ENCODE measurements around the gene AP1G1.

AP1G1 gene

DNA sequence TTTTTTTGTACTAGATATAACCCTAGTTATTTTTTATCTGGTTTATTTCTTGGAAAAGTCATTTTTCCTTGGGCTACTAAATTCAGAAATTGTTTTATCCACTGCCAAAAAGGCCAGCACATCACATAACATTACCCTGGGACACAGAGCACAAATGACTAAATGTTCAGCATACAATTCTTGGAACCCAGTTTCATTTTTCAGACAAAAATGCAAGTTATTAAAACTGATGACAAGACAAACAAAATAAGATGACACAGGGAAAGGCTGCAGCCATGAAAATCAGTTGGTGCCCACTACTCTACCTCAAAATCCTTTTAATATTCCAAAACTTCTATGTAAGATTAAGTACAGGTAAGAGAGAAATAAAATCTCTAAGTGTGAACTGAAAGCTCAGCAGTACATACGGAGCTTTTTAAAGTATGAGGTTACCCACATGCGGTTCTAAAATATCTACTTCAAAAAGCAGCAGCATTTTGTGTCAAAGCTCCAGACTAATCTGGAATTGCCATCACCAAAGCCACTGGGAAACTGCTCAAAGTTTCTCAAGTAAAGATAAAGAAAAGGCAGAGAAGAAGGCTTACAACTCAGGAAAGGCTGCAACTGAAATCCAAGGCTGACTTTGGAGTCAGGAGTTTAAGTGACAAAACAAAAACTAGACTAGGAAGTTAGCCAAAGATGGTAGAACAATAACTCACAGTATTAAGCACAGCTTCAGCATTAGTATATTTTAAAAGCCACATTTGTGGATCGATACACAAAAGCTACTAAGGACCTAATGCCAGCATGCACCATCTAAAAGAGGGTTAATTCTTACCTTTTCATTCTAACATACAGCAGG lies 41.4 kb downstream of the AP1G1 start:
- H3K27ac ChIP-seq, result peak overlapping the region; percentile 66
- H4K20me1 ChIP-seq (ENCODE audit: insufficient read depth), result no peaks in the 10 kb centered on the region
- H3K4me3 ChIP-seq (IDR thresholded peaks at IDR 0.05; ENCODE audit: insufficient read depth, low read depth, low read length), result no peak overlapping the region
- H3K27me3 ChIP-seq (ENCODE audit: insufficient read depth, low read depth), result no peaks in the 10 kb centered on the region
- H3K9ac ChIP-seq, result peak overlapping the region; percentile 17; the same call in 1 of the 2 replicates
- H3K4me1 ChIP-seq (ENCODE audit: low read depth, poor library complexity, severe bottlenecking), result peaks cover 16% of the 10 kb centered on the region
- H2AFZ ChIP-seq (ENCODE audit: low read depth), result no peak overlapping the region
- H3K4me2 ChIP-seq, result peak overlapping the region; percentile 55
- H3K36me3 ChIP-seq (ENCODE audit: insufficient read depth), result no peaks in the 10 kb centered on the region; the same call in 1 of the 2 replicates
- TF ChIP-seq, protein P1, sequence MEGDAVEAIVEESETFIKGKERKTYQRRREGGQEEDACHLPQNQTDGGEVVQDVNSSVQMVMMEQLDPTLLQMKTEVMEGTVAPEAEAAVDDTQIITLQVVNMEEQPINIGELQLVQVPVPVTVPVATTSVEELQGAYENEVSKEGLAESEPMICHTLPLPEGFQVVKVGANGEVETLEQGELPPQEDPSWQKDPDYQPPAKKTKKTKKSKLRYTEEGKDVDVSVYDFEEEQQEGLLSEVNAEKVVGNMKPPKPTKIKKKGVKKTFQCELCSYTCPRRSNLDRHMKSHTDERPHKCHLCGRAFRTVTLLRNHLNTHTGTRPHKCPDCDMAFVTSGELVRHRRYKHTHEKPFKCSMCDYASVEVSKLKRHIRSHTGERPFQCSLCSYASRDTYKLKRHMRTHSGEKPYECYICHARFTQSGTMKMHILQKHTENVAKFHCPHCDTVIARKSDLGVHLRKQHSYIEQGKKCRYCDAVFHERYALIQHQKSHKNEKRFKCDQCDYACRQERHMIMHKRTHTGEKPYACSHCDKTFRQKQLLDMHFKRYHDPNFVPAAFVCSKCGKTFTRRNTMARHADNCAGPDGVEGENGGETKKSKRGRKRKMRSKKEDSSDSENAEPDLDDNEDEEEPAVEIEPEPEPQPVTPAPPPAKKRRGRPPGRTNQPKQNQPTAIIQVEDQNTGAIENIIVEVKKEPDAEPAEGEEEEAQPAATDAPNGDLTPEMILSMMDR (conservative IDR thresholded peaks at IDR 0.05; ENCODE audit: low read depth, low read length), result no peak
- H3K79me2 ChIP-seq (ENCODE audit: insufficient read depth, low read depth), result no peaks in the 10 kb centered on the region; the same call in 1 of the 2 replicates

DNA sequence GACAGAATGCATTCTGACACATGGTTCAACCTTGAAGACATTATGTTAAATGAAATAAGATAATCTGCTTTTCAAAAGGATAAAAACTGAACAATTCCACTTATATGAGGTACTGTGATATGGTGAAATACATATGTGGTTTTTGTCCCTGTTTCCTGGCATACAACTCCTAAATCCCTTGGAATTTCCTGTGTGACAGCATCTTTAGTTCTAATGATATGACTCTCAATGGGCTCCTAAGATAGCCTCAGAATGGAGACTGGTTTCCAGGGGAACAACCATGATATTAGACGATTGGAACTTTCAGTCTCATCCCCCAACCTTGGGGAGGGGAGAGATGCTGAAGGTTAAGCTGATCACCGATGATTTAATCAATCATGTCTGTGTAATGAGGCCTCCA lies 46.4 kb downstream of the AP1G1 start:
- Histone ChIP-seq H3K27me3 (ENCODE audit: insufficient read depth, low read depth) (no peaks in the 10 kb centered on the region), H2AFZ (ENCODE audit: low read depth) (no peak overlapping the region), H3K79me2 (ENCODE audit: insufficient read depth, low read depth) (no peaks in the 10 kb centered on the region; the same call in 1 of the 2 replicates), H3K36me3 (ENCODE audit: insufficient read depth) (peaks cover 3% of the 10 kb centered on the region; the same call in 1 of the 2 replicates), H3K4me1 (ENCODE audit: low read depth, poor library complexity, severe bottlenecking) (peaks cover 8% of the 10 kb centered on the region), H3K4me3 (IDR thresholded peaks at IDR 0.05; ENCODE audit: insufficient read depth, low read depth, low read length) (no peak overlapping the region), H4K20me1 (ENCODE audit: insufficient read depth) (no peaks in the 10 kb centered on the region), H3K4me2 (no peak overlapping the region), H3K9ac (no peak overlapping the region), H3K27ac (no peak overlapping the region)
- TF ChIP-seq, protein P1 (conservative IDR thresholded peaks at IDR 0.05; ENCODE audit: low read depth, low read length), result no peak

DNA sequence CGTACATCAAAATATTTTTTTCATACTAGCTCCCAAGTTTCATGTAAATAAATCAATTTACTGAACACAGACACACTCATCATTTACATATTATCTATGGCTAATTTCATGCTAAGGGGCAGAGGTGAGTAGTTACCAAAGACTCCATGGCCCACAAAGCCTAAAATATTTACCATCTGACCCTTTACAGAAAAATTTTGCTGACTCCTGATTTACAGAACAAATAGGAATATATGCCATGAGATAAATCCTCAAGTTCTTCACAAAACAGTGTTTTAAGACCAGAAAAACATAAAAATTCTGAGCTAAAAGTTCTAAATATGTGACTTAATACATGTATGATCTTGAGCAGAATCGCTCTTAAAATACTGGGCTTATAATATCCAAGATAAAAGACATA lies 47.5 kb downstream of the AP1G1 start:
- Histone ChIP-seq H3K4me1 (ENCODE audit: low read depth, poor library complexity, severe bottlenecking) (no peaks in the 10 kb centered on the region), H3K36me3 (ENCODE audit: insufficient read depth) (peaks cover 3% of the 10 kb centered on the region), H3K79me2 (ENCODE audit: insufficient read depth, low read depth) (no peaks in the 10 kb centered on the region; the same call in 1 of the 2 replicates), H4K20me1 (ENCODE audit: insufficient read depth) (no peaks in the 10 kb centered on the region), H3K4me3 (IDR thresholded peaks at IDR 0.05; ENCODE audit: insufficient read depth, low read depth, low read length) (no peak overlapping the region), H3K27me3 (ENCODE audit: insufficient read depth, low read depth) (no peaks in the 10 kb centered on the region), H3K4me2 (no peak overlapping the region), H3K9ac (no peak overlapping the region), H2AFZ (ENCODE audit: low read depth) (no peak overlapping the region), H3K27ac (no peak overlapping the region)
- TF ChIP-seq, protein P1 (conservative IDR thresholded peaks at IDR 0.05; ENCODE audit: low read depth, low read length), result no peak

DNA sequence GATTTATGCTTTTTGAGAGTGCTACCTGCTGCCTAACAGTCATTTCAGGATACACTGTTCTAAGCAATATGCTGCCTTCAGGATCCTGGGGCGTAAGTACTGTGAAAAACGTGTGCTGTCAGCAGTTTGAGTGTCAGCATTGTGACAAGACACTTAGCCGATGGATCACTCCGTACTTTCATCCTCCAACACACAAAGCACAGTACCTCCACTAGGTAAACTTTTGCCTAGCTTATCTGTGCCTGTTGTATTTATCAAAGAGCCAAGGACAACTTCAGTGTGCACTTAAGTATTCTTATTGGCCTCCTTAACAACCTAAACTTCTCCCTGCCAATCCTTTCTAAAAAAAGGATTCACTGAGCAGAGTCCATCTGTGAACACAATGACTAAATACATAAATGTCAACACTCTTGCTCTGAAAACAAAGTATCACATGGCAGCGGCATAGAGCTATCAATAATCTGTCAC lies 50.3 kb downstream of the AP1G1 start:
- Histone ChIP-seq H3K27ac (no peak overlapping the region), H3K4me3 (IDR thresholded peaks at IDR 0.05; ENCODE audit: insufficient read depth, low read depth, low read length) (no peak overlapping the region), H3K79me2 (ENCODE audit: insufficient read depth, low read depth) (no peaks in the 10 kb centered on the region), H2AFZ (ENCODE audit: low read depth) (no peak overlapping the region), H3K36me3 (ENCODE audit: insufficient read depth) (peaks cover 9% of the 10 kb centered on the region; the same call in 1 of the 2 replicates), H4K20me1 (ENCODE audit: insufficient read depth) (no peaks in the 10 kb centered on the region), H3K9ac (no peak overlapping the region), H3K27me3 (ENCODE audit: insufficient read depth, low read depth) (no peaks in the 10 kb centered on the region), H3K4me1 (ENCODE audit: low read depth, poor library complexity, severe bottlenecking) (no peaks in the 10 kb centered on the region), H3K4me2 (no peak overlapping the region)
- TF ChIP-seq, protein P1 (conservative IDR thresholded peaks at IDR 0.05; ENCODE audit: low read depth, low read length), result no peak
